Activated CD4-positive, alpha-beta T cell treated with anti-CD3 and anti-CD28 coated beads, Interleukin-2, amount 50 U/mL, for 16 hours (primary cell): ENCODE data around the gene GSG1L.
"Not testable (repeated sequence)": the region's sequence is repeated elsewhere in the genome, so short reads cannot be mapped to it uniquely, and the experiment has no call there.

ENCODE experiments used
- DNase-seq: peaks from one replicate; pipeline ENCODE4 v3.0.0-alpha.2; 2020

Gene GSG1L

DNA sequence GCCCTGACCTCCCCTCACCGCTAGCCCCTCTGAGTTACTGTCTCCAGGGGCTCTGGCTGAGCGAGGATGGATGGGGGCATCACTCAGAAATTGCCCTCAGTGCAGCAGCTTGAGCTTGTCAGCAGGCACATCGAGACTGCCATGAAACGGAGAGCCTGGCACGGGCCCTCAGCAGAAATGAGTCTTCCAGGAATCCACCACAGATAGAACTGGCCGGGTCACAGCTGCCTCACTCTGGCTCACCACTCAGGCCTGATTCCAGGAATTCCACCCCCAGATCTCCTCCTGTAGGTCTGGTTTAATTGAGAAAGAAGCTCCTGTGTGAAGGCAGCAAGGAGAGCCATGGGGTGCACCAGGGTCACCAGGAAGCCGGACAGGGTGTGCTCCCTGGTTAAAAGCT is 85.5 kb downstream of the GSG1L start:
- DNase-seq: no peak

- DNase-seq: no peak
Observed at GRCh38 chr16:27976990-27977389, 86.5 kb downstream of the GSG1L start.

DNA sequence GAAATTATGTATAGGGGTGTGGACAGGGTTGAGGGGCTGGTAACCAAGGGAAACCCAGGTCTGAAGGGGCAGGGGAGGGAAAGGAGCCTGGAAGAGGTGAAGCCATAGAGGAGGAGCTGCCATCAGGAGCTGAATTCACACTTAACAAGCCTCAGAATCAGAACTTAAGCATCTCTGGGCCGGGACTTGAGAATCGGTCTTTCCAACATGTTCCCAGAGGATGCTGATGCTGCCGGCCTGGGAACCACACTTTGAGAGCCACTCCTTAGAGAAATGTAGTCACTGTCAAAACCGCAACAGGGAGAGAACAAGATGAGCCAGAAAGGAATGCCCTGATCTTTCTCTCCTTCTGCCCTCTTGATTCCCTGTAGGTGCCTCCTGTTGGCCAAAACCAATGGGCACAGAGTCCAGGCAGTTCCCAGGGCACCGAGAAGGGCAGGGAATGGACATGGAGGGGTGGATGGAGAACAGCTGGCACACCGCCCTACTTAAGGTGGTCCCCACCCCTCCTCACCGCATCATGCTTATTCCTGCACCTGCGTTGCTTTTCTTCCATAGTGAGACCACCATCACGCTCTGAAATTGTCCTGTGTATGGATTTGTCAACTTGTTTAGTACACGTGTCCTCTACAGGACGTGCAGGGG is 88.5 kb downstream of the GSG1L start:
- no peak for DNase-seq

DNA sequence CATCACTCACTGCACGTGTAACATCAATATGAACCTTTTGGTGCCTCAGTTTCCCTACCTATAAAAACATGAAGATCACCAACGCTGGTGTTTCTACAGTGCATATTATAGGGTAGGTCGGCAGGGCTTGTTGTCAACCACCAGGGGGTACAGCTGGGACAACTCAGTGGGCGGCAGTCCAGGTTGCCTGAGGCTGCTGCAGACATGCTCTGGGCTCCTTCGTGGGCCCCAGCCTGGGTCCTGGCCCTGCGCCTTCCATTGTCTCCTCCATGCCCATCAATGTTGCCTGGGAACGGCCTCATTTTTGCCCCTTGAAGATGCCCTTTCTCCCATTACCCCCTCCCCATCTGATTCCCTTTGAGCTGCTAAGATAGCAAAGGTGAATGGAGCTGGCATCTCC is 89.8 kb downstream of the GSG1L start:
- DNase-seq: no peak

DNA sequence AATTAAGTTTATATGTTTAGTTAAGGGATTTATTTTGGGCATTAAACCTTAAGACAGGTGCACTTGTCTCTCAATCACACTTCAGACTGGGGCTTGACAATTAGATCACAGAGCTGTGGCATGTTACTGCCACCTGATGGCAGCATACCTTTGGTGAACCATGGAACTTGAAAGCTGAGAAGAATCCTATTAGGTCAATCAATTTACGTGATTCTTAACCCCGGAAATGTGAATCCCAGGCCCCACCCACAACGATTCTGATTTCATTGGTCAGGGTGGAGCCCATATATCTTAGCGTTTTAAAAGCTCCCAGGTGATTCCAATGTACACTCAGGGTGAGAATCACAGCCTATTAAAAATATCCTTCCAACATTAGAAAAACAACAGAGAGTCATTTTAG is 91.0 kb downstream of the GSG1L start:
- DNase-seq: peak; percentile 59

DNA sequence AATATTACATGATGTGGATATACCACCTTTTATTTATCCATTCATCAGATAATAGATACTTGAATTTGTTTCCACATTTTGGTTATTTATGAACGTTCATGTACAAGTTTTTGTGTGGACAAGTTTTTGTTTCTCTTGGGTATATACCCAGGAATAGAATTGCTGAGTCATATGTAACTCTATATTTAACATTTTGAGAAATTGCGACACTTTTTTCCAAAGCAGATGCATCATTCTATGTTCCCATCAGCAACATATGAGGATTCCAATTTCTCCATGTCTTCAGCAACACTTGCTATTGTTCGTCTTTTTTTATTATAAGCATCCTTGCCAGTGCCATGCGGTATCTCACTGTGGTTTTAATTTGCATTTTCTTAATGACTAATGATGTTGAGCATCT is 93.9 kb downstream of the GSG1L start:
- DNase-seq: no peak

GRCh38 chr16:27967169-27967568 is 96.3 kb downstream of the GSG1L start:
- DNase-seq: no peak

GRCh38 chr16:27966756-27967155 is 96.8 kb downstream of the GSG1L start:
- DNase-seq: no peak

DNA sequence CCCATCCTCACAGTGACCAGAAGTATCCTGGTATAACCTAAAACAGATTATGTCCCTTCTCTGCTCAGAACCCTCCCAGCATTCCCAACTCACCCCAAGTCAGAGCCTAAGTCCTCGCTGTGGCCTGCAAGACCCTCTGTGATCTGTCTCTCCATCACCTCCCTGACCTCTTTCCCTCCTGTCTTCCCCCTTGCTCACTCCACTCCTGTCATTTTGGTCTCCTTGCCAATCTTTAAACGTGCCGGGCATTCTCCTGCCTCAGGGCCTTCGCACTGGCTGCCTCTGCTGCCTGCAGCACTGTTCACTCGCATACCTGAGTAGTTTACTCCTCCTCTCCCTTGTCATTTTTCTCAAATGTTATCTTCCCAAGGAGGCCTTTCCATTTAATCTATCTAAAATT is 97.7 kb downstream of the GSG1L start:
- no peak for DNase-seq

GRCh38 chr16:27963471-27963965 is 100.0 kb downstream of the GSG1L start:
- DNase-seq: no peak

DNA sequence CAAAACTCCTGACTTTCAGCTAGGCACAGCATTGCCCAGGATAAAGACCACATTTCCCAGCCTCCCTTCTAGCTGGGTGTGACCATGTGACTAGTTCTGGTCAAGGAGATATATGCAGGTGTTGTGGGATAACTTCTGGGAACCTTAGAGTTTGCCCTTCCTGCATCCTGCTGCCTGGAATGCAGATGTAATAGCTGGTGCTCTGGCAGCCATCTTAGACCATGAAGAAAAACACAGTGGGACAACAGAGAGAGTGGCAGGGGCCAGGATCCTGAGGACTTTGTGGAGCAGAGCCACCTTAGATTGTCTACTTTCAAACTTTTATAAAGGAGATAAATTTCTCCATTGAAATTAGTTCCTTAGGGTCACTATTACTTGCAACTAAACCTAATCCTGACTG is 101.3 kb downstream of the GSG1L start:
- DNase-seq: no peak

DNA sequence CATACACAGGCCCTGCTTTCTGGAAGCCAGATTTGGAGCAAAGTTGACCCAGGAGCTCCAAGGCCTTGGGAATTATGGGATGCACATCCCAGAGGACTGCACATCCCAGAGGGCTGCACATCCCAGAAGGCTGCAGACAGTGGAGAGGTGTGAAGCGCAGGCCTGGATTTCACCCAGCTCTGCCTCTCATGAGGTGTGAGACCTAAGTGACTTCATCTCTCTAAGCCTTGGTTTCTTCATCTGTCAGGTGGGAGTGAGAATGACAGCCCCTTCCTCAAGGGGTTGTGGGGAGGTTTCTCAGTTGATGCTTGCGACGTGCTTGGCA is 102.3 kb downstream of the GSG1L start:
- no peak for DNase-seq

GRCh38 chr16:27960619-27961295 is 102.8 kb downstream of the GSG1L start:
- DNase-seq: no peak

GRCh38 chr16:27959914-27960313 is 103.6 kb downstream of the GSG1L start:
- DNase-seq: no peak

DNA sequence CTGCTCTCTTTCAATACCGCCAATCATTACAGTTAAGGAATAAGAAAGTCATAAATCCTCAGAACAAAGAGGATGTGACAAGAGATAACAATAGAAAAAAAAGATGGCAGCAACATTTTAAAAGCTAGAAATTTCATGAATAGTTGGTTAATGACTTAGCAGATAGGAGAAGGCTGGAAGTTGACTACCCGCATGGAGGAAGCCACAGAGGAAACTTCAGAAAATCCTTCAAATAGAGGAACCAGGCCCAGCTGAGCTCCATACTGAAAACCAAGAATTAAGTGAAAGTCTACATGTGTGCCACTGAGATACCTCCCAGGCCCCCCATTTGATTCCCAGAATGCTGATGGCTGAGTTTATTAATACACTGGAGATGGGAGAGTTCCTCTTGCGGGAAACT is 109.3 kb downstream of the GSG1L start:
- no peak for DNase-seq

- DNase-seq: no peak
Observed at GRCh38 chr16:27952811-27953210, 110.7 kb downstream of the GSG1L start.

- DNase-seq: no peak
Observed at GRCh38 chr16:27951489-27952120, 111.9 kb downstream of the GSG1L start.

DNA sequence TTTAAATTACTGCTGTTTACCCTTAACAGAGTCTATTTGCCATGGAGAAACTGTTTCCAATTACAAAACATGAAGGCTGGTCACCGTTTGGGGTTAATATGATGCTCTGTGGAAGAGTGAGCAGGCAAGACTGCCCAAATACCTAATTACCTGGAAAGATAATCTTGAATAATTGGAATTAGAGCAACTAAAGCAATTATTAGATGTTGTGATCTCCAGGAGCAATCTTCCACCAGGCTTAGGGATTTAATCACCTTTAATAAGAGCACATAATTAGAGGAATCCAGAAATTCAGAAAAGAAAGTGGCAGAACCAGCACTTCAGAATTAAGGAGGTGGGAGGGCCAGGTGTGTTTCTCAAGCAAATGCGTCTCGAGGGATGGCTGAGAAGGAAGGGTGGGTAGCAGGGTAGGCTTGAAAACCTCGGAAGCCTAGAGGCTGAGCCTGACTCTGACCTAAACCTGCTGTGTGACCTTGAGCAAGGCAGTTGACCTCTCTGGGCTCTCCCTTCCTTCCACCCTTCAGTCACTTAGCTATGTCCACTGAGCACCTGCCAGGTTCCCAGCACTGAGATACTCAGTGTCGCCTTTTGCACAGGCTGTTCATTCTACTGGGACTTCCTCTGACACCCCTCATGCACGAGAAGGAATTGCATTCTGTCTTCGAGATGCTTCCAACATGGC is 113.2 kb downstream of the GSG1L start:
- DNase-seq: no peak

- no peak for DNase-seq
Observed at GRCh38 chr16:27947696-27948095, 115.8 kb downstream of the GSG1L start.

DNA sequence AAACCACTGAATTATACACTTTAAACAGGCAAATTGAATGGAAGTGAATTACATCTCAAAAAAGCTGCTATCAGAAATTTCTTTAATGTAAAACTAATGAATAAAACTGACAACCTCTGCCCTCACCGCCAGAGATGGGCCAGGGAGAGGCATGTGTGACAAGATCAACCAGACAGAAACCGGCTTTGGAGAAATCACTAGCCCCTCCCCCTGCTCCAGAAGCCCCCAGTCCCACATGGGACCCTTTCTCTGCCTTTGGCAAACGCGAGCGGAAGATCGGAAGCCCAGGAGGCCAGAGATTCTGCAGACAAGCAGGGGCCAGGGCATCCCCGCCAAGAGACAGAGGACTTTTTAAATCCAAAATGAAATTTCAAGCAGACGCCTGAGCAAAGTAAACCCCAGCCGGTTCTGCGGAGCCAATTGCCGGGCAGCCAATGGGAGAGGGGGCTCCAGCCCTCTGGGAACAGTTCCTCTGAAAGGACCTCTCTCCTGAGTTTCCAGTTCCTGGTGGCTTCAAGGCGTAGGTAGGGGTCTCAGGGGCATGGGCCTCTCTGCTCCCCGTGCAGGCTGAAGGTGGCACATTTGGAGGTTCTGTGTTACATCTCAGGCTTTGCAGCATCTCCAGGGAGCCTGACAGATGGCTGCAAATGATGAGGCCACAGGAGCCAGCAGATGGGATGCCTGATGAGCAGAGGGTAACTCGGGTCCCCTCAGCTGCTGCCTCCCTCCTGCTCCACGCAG is 118.1 kb downstream of the GSG1L start:
- DNase-seq: no peak

DNA sequence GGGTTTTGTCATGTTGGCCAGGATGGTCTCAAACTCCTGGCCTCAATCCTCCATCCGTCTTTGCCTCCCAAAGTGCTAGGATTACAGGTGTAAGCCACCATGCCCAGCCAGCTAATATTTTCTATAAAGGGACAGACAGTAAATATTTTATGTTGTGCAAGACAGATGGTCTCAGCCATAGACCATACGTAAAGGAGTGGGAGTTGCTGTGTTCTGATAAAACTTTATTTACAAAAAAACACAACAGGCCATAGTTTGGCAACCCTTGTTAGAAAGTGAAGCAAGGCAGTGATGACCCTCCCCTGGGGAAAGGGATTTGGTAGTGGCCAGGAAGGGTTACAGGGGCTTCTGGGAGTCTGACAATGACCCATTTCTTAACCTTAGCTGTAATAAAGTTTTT is 119.7 kb downstream of the GSG1L start:
- DNase-seq: no peak

GRCh38 chr16:27942071-27942470 is 121.4 kb downstream of the GSG1L start:
- DNase-seq: not testable (repeated sequence)

- DNase-seq: no peak
Observed at GRCh38 chr16:27935076-27935475, 128.4 kb downstream of the GSG1L start.
